Vagina (tissue), 2 donors: Measurements from ENCODE around the gene SMPD2.

Experiments used
- POLR2A ChIP-seq, 2 donors: fragments of 450-650 bp; IDR thresholded peaks; one replicate each; pipeline ENCODE4 v1.6.1; 2017; ENCODE audit warnings: antibody characterized with exemption in 2 of 2, mild to moderate bottlenecking in 2 of 2, moderate library complexity in 2 of 2
- POLR2AphosphoS5 ChIP-seq, 2 donors: sonication (generic); formaldehyde crosslinking; IDR thresholded peaks; one replicate each; pipeline ENCODE4 v1.9.0; 2017; ENCODE audit warnings: antibody characterized with exemption in 2 of 2, mild to moderate bottlenecking in 2 of 2, low read depth in 1 of 2; ENCODE audit not compliant: insufficient read depth in 1 of 2
- TF ChIP-seq, protein P1 (sequence below), 3 experiments: fragments of 450-650 bp in 2 of 3; fragments of 200-600 bp in 1 of 3; sonication (generic) in 1 of 3; IDR thresholded peaks; one replicate each; pipeline ENCODE4 v1.5.1; 2017 to 2019; ENCODE audit warnings: antibody characterized with exemption in 3 of 3, mild to moderate bottlenecking in 2 of 3, moderate library complexity in 2 of 3

DNA sequence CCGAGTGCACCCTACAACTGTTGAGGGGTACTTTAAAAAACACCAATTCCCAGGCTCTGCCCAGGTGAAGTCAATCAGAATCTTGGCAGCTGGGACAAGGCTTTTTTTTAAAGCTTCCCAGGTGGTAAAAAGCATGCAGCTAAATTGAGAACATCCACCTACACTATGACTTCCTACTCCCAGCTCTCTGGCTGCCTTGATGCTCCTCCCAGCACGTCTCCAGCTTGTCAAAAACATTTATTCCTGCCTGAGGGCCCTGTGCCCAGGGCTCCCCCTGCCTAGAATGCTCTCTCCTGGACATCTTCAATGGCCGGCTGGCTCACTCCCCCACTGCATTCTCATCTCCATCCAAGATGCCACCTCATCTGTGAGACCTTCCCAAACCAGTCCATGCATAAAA lies 32.6 kb downstream of the SMPD2 start:
- TF ChIP-seq, protein P1, sequence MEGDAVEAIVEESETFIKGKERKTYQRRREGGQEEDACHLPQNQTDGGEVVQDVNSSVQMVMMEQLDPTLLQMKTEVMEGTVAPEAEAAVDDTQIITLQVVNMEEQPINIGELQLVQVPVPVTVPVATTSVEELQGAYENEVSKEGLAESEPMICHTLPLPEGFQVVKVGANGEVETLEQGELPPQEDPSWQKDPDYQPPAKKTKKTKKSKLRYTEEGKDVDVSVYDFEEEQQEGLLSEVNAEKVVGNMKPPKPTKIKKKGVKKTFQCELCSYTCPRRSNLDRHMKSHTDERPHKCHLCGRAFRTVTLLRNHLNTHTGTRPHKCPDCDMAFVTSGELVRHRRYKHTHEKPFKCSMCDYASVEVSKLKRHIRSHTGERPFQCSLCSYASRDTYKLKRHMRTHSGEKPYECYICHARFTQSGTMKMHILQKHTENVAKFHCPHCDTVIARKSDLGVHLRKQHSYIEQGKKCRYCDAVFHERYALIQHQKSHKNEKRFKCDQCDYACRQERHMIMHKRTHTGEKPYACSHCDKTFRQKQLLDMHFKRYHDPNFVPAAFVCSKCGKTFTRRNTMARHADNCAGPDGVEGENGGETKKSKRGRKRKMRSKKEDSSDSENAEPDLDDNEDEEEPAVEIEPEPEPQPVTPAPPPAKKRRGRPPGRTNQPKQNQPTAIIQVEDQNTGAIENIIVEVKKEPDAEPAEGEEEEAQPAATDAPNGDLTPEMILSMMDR (IDR thresholded peaks at IDR 0.05), result no peak
- TF ChIP-seq POLR2A (IDR thresholded peaks at IDR 0.05) (no peak), POLR2AphosphoS5 (IDR thresholded peaks at IDR 0.05; ENCODE audit: insufficient read depth in 1 of 2, low read depth in 1 of 2) (no peak)
